Left renal pelvis (tissue), 4 donors: Measurements from ENCODE around the gene BTK. TPM values are rescaled to one million over a fixed set of nuclear protein-coding genes. Genes with fewer than 3 reads are reported as not detected.
"Not testable (repeated sequence)": the region's sequence is repeated elsewhere in the genome, so short reads cannot be mapped to it uniquely, and the experiment has no call there.

Source experiments
- DNase-seq, 4 donors: peaks; one replicate each; pipeline ENCODE4 v3.0.0-alpha.2; 2013; ENCODE audit warnings: low read depth in 4 of 4, low spot score in 3 of 4
- polyA plus RNA-seq, 4 donors: library from polyadenylated mRNA; unstranded; fragments of 120-200 nt; gene quantifications; one replicate each; pipeline ENCODE4 v1.2.1, GENCODE V29; 2013; ENCODE audit not compliant: insufficient read length in 4 of 4

The BTK gene
- polyA plus RNA-seq, 4 donors = 1.2 to 3.2 (median 2.2) TPM

- no peak for DNase-seq
These were observed 38.0 kb downstream of the BTK start for GRCh38 chrX:101347859-101348451.

GRCh38 chrX:101337776-101338271 lies 48.2 kb downstream of the BTK start:
- no peak for DNase-seq

- DNase-seq = not testable (repeated sequence)
These were observed 51.7 kb downstream of the BTK start for GRCh38 chrX:101334310-101334709.

GRCh38 chrX:101326600-101326999 lies 59.4 kb downstream of the BTK start:
- DNase-seq = not testable (repeated sequence)

GRCh38 chrX:101303790-101304189 lies 82.2 kb downstream of the BTK start:
- DNase-seq = no peak

Other genes starting within 250 kb of the BTK start
- gene DRP2, start 166.4 kb downstream of the BTK start, polyA plus RNA-seq = 1 to 10 TPM; 1.7 to 2.9 (median 1.9) TPM
- gene TAF7L, start 94.9 kb downstream of the BTK start, polyA plus RNA-seq = under 1 TPM; 0.46 to 0.85 (median 0.62) TPM
- 10 to 100 TPM; 12.2 to 21.4 (median 18.6) TPM for gene TIMM8A, start 37.4 kb downstream of the BTK start, polyA plus RNA-seq
- 1,000 to 10,000 TPM in 2 of 4 donors, 100 to 1,000 TPM in 2; 856 to 1,302 (median 1,054) TPM for gene RPL36A, start 4.8 kb upstream of the BTK start, polyA plus RNA-seq
- 10 to 100 TPM; 32.0 to 45.4 (median 34.1) TPM for gene GLA, start 21.7 kb upstream of the BTK start, polyA plus RNA-seq
- 100 to 1,000 TPM in 3 of 4 donors, 10 to 100 TPM in 1; 92.0 to 155 (median 135) TPM for gene HNRNPH2, start 22.0 kb upstream of the BTK start, polyA plus RNA-seq
- 10 to 100 TPM; 19.4 to 31.0 (median 24.5) TPM for gene ARMCX4, start 99.3 kb upstream of the BTK start, polyA plus RNA-seq
- gene ARMCX1, start 164.4 kb upstream of the BTK start, polyA plus RNA-seq = 10 to 100 TPM; 48.1 to 56.1 (median 52.2) TPM
- 10 to 100 TPM; 68.4 to 85.3 (median 77.8) TPM for gene ARMCX6, start 231.8 kb upstream of the BTK start, polyA plus RNA-seq
- 100 to 1,000 TPM in 3 of 4 donors, 10 to 100 TPM in 1; 99.3 to 135 (median 113) TPM for gene ARMCX3, start 237.0 kb upstream of the BTK start, polyA plus RNA-seq